ENCODE results near the gene PARVB. TPM values are rescaled to one million over a fixed set of nuclear protein-coding genes. Genes with fewer than 3 reads are reported as not detected.

PARVB gene
- total and polyA plus RNA-seq, 12 donors, result 46.7 to 201 (median 91.2) TPM

DNA sequence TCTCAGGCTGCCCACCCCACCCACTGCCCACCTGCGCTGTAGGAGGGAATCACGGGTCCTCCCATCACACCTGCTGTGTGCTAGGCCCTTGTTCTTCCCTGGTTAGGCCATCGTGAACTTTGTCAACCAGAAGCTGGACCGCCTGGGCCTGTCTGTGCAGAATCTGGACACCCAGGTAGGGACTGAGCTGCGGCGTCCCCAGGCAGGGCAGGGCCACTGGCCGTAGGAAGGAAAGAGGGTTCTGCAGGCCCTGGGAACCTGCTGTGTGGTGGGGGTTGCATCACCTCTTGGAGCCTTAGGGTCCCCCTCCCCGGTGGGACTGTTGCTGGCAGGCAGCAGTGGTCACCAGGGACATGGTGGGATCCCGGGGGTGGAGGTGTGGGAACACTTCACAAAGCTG, 172.1 kb downstream of the PARVB start:
- TF ChIP-seq, protein P1, sequence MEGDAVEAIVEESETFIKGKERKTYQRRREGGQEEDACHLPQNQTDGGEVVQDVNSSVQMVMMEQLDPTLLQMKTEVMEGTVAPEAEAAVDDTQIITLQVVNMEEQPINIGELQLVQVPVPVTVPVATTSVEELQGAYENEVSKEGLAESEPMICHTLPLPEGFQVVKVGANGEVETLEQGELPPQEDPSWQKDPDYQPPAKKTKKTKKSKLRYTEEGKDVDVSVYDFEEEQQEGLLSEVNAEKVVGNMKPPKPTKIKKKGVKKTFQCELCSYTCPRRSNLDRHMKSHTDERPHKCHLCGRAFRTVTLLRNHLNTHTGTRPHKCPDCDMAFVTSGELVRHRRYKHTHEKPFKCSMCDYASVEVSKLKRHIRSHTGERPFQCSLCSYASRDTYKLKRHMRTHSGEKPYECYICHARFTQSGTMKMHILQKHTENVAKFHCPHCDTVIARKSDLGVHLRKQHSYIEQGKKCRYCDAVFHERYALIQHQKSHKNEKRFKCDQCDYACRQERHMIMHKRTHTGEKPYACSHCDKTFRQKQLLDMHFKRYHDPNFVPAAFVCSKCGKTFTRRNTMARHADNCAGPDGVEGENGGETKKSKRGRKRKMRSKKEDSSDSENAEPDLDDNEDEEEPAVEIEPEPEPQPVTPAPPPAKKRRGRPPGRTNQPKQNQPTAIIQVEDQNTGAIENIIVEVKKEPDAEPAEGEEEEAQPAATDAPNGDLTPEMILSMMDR (IDR thresholded peaks at IDR 0.05), result no peak
- H3K27me3 ChIP-seq, result peaks cover 0 to 25% (median 6%) of the 10 kb centered on the region in 7 donors
- no peak for DNase-seq
- peaks cover 0 to 21% (median 0%) of the 10 kb centered on the region in 9 donors for H3K4me1 ChIP-seq
- no peak overlapping the region for H3K27ac ChIP-seq
- 65% methylated on average over 9 of the region's 9 CpGs for WGBS, 2 donors
- no peaks in the 10 kb centered on the region for H3K9me3 ChIP-seq
- H3K4me3 ChIP-seq, result no peak overlapping the region
- ATAC-seq, result no peak
- peaks cover 0 to 34% (median 0%) of the 10 kb centered on the region in 9 donors for H3K36me3 ChIP-seq
- intact Hi-C loops (cut with DNase I), result no loop called here

DNA sequence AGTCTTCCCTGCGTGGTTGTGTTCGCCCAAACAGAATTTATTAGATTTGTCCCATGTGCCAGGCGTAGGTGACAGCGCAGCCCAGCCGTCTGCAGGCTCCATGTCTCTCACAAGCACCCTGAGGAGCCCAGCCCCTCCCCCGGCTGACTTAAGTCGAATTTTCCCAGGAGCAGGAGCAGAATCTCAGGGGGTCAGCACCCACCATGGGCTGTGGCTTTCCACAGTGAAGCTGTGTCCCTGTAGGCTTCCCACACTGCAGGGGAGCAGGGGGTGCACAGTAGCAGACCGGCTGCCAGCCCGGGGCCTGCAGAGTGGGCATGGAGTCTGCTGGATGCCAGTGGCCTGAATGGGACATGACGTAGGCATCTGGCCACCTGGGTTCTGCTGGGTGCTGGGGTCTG, 172.6 kb downstream of the PARVB start:
- WGBS, 2 donors, result 75 to 76% methylated on average over 10 of the region's 10 CpGs
- intact Hi-C loops (cut with DNase I), result no loop called here
- TF ChIP-seq, protein P1 (IDR thresholded peaks at IDR 0.05), result no peak
- peaks cover 0 to 17% (median 0%) of the 10 kb centered on the region in 9 donors for H3K4me1 ChIP-seq
- H3K36me3 ChIP-seq, result peaks cover 0 to 38% (median 0%) of the 10 kb centered on the region in 9 donors
- no peak for DNase-seq
- no peaks in the 10 kb centered on the region for H3K9me3 ChIP-seq
- H3K27ac ChIP-seq, result no peak overlapping the region
- H3K4me3 ChIP-seq, result no peak overlapping the region
- ATAC-seq, result no peak
- peaks cover 0 to 26% (median 6%) of the 10 kb centered on the region in 7 donors for H3K27me3 ChIP-seq

DNA sequence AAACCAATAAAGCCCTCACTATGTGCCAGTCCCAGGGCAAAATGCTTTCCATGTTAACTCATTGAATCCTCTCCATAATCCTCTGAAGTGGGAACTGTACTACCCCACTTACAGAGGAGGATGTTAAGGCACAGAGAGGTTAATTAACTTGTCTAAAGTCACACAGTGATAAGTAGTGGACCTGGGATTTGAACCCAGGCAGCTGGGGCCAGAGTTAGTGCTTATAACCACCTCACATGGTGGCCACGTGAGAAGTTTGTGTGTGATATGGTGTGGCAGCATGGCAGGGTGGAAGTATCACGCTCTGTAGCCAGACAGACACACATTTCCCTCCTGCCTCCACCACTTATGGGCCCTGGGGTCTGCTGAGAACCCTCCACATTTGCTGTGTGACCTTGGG, 173.2 kb downstream of the PARVB start:
- ATAC-seq (no peak), DNase-seq (no peak)
- Histone ChIP-seq H3K4me3 (no peak overlapping the region), H3K36me3 (peaks cover 0 to 39% (median 0%) of the 10 kb centered on the region in 9 donors), H3K27ac (no peak overlapping the region), H3K9me3 (no peaks in the 10 kb centered on the region), H3K4me1 (peaks cover 0 to 11% (median 0%) of the 10 kb centered on the region in 9 donors), H3K27me3 (peaks cover 0 to 26% (median 6%) of the 10 kb centered on the region in 7 donors)
- WGBS, 2 donors, result 83 to 88% methylated on average over 2 of the region's 2 CpGs
- TF ChIP-seq, protein P1 (IDR thresholded peaks at IDR 0.05), result no peak
- intact Hi-C loops (cut with DNase I), result no loop called here

DNA sequence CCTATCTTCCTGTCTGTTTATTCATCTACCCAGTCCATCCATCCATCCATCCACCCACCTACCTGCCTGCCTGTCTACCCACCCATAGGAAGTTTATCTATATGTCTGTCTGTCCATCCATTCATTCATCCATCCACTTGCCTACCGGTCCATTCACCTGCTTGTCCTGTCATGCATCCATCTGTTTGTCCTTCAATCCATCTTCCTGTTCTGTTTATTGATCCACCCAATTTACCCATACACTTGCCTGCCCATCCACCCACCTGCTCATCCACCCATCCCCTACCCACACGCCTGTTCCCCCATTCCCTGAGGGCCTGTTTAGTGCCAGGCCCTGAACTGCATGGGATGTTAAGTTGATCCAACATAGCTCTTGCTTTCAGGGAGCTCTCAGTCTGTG, 175.1 kb downstream of the PARVB start:
- Histone ChIP-seq H3K36me3 (peaks cover 0 to 46% (median 0%) of the 10 kb centered on the region in 9 donors), H3K9me3 (no peaks in the 10 kb centered on the region), H3K4me3 (no peak overlapping the region), H3K4me1 (peaks cover 0 to 6% (median 0%) of the 10 kb centered on the region in 9 donors), H3K27me3 (peaks cover 0 to 26% (median 6%) of the 10 kb centered on the region in 7 donors), H3K27ac (no peak overlapping the region)
- intact Hi-C loops (cut with DNase I), result no loop called here
- no peak for ATAC-seq
- WGBS, 2 donors, result 88 to 89% methylated on average over 2 of the region's 2 CpGs
- TF ChIP-seq, protein P1 (IDR thresholded peaks at IDR 0.05), result no peak
- no peak for DNase-seq

All from heart right ventricle (tissue), 16 donors.